A549 (cell line): ENCODE data around the gene PIEZO2. TPM values are rescaled to one million over a fixed set of nuclear protein-coding genes. Genes with fewer than 3 reads are reported as not detected.

Source experiments
- ATAC-seq, 2 experiments: fragments of 200-7000 bp in 1 of 2; fragments of >200 bp in 1 of 2; cut with Nextera tagmentation in 1 of 2; cut with Tn5 transposase in 1 of 2; 3 replicates each; pipeline versions ENCODE4 v1.8.0 to v1.9.1; 2018 to 2020; ENCODE audit warnings: mild to moderate bottlenecking in 1 of 2, moderate library complexity in 1 of 2
- CTCF ChIA-PET: fragments of 300-600 bp; sonication (Branson Sonifier 250); formaldehyde crosslinking; extraction: SDS; loops from one replicate; lab custom pipeline; 2021; ENCODE audit warnings: antibody characterized with exemption, inconsistent platforms; lab: Yijun Ruan, JAX
- POLR2A ChIA-PET: fragments of 350-600 bp; formaldehyde crosslinking; extraction: SDS; loops from one replicate; lab custom pipeline; 2021; ENCODE audit warnings: antibody characterized with exemption, inconsistent platforms; lab: Yijun Ruan, JAX
- DNase-seq, 2 experiments: peaks; one replicate each; pipeline versions ENCODE4 v3.0.0 to v3.0.0-alpha.2; 2011 to 2016; ENCODE audit warnings: low read depth in 1 of 2, low spot score in 1 of 2
- FAIRE-seq: peaks from 2 replicates; lab custom pipeline; 2011; peaks lifted over from hg19 to GRCh38; lab: Jason Lieb, UNC
- H3K27ac ChIP-seq, 2 experiments: fragments of >200 bp; sonication (Bioruptor Twin); formaldehyde crosslinking; 3 replicates each; pipeline ENCODE4 v1.5.1; 2016 to 2017
- H3K4me1 ChIP-seq: fragments of >200 bp; sonication (Bioruptor Twin); formaldehyde crosslinking; 3 replicates; pipeline ENCODE4 v1.6.1; 2016
- H3K4me2 ChIP-seq: fragments of >200 bp; sonication (Bioruptor Twin); formaldehyde crosslinking; 3 replicates; pipeline ENCODE4 v1.6.1; 2016
- H3K4me3 ChIP-seq: fragments of >200 bp; sonication (Bioruptor Twin); formaldehyde crosslinking; 3 replicates; pipeline ENCODE4 v1.5.1; 2016
- H3K9me3 ChIP-seq: fragments of >200 bp; sonication (Bioruptor Twin); formaldehyde crosslinking; 3 replicates; pipeline ENCODE4 v1.6.1; 2016
- CBX8 ChIP-seq: fragments of 200-600 bp; sonication (generic); IDR thresholded peaks from 2 replicates; pipeline ENCODE4 v1.6.1; 2016
- CHD2 ChIP-seq: fragments of 150-350 bp; IDR thresholded peaks from 2 replicates; pipeline ENCODE4 v1.6.1; 2014; ENCODE audit warnings: low read length; ENCODE audit not compliant: partially characterized antibody
- CHD4 ChIP-seq: fragments of 200-600 bp; sonication (generic); IDR thresholded peaks from 2 replicates; pipeline ENCODE4 v1.6.1; 2016; ENCODE audit warnings: antibody characterized with exemption, mild to moderate bottlenecking, borderline replicate concordance
- EHF ChIP-seq: fragments of 250-450 bp; sonication (Bioruptor Pico); IDR thresholded peaks from 2 replicates; pipeline ENCODE4 v1.5.0; 2020; ENCODE audit warnings: mild to moderate bottlenecking
- EHMT2 ChIP-seq: fragments of 200-600 bp; sonication (generic); IDR thresholded peaks from 2 replicates; pipeline ENCODE4 v1.6.1; 2016; ENCODE audit warnings: antibody characterized with exemption, low read depth, mild to moderate bottlenecking, moderate library complexity
- EP300 ChIP-seq, 2 experiments: fragments of >200 bp; sonication (Bioruptor Twin); formaldehyde crosslinking; IDR thresholded peaks; 2 replicates in 1 of 2; 3 replicates in 1 of 2; pipeline ENCODE4 v1.6.1; 2016 to 2017
- ESRRA ChIP-seq: fragments of 150-350 bp; IDR thresholded peaks from 2 replicates; pipeline ENCODE4 v1.6.1; 2014; ENCODE audit warnings: mild to moderate bottlenecking, low read length, borderline replicate concordance
- FOSB ChIP-seq: fragments of 250-450 bp; sonication (Bioruptor Pico); IDR thresholded peaks from 2 replicates; pipeline ENCODE4 v1.5.0; 2020; ENCODE audit warnings: mild to moderate bottlenecking, moderate library complexity
- FOSL2 ChIP-seq, 2 experiments: fragments of 450-650 bp in 1 of 2; fragments of >200 bp in 1 of 2; sonication (Bioruptor Twin) in 1 of 2; formaldehyde crosslinking; IDR thresholded peaks; 2 replicates each; pipeline versions ENCODE4 v1.5.0 to v1.6.1; 2016 to 2020; ENCODE audit warnings: mild to moderate bottlenecking in 1 of 2, moderate library complexity in 1 of 2
- FOXS1 ChIP-seq: fragments of 250-450 bp; sonication (Bioruptor Pico); IDR thresholded peaks from 2 replicates; pipeline ENCODE4 v1.5.0; 2020; ENCODE audit warnings: mild to moderate bottlenecking, moderate library complexity
- GATA3 ChIP-seq: IDR thresholded peaks from 2 replicates; pipeline ENCODE4 v1.6.1; 2012; ENCODE audit warnings: borderline replicate concordance
- HDAC2 ChIP-seq: fragments of 200-600 bp; sonication (generic); IDR thresholded peaks from 2 replicates; pipeline ENCODE4 v1.6.1; 2016
- HOXA7 ChIP-seq: fragments of 250-450 bp; sonication (Bioruptor Pico); IDR thresholded peaks from 2 replicates; pipeline ENCODE4 v1.5.0; 2020; ENCODE audit warnings: mild to moderate bottlenecking, moderate library complexity
- JUNB ChIP-seq: fragments of >200 bp; sonication (Bioruptor Twin); formaldehyde crosslinking; IDR thresholded peaks from 2 replicates; pipeline ENCODE4 v1.6.1; 2016
- MAFK ChIP-seq: fragments of 450-650 bp; IDR thresholded peaks from 2 replicates; pipeline ENCODE4 v1.6.1; 2014; ENCODE audit not compliant: partially characterized antibody
- NPAS2 ChIP-seq: fragments of 250-450 bp; sonication (Bioruptor Pico); IDR thresholded peaks from 2 replicates; pipeline ENCODE4 v1.8.0; 2022; ENCODE audit warnings: mild to moderate bottlenecking, moderate library complexity, borderline replicate concordance
- NR3C1 ChIP-seq: fragments of >200 bp; sonication (Bioruptor Twin); formaldehyde crosslinking; IDR thresholded peaks from 3 replicates; pipeline ENCODE4 v1.6.1; 2017
- PHF8 ChIP-seq: fragments of 200-600 bp; sonication (generic); IDR thresholded peaks from 2 replicates; pipeline ENCODE4 v1.6.1; 2016; ENCODE audit warnings: low read depth, mild to moderate bottlenecking, antibody characterized with exemption, moderate library complexity, borderline replicate concordance
- POLR2A ChIP-seq: IDR thresholded peaks from 2 replicates; pipeline ENCODE4 v1.6.1; 2012; ENCODE audit warnings: mild to moderate bottlenecking, low read length
- RAD21 ChIP-seq, 2 experiments: fragments of >200 bp in 1 of 2; sonication (Bioruptor Twin) in 1 of 2; formaldehyde crosslinking in 1 of 2; IDR thresholded peaks in 1 of 2; conservative IDR thresholded peaks in 1 of 2; 2 replicates in 1 of 2; 3 replicates in 1 of 2; pipeline ENCODE4 v1.6.1; 2012 to 2018; ENCODE audit warnings: inconsistent platforms in 1 of 2
- RFX5 ChIP-seq: fragments of 450-650 bp; IDR thresholded peaks from 2 replicates; pipeline ENCODE4 v1.7.1; 2014; ENCODE audit warnings: antibody characterized with exemption, mild to moderate bottlenecking, moderate library complexity
- RNF2 ChIP-seq: fragments of 200-600 bp; sonication (generic); IDR thresholded peaks from 2 replicates; pipeline ENCODE4 v1.6.1; 2016; ENCODE audit warnings: low read depth, mild to moderate bottlenecking, antibody characterized with exemption, moderate library complexity, borderline replicate concordance
- TP53 ChIP-seq: fragments of 250-450 bp; sonication (Bioruptor Pico); IDR thresholded peaks from 2 replicates; pipeline ENCODE4 v1.5.0; 2021; ENCODE audit warnings: mild to moderate bottlenecking, moderate library complexity
- ZC3H11A ChIP-seq: fragments of 450-650 bp; IDR thresholded peaks from 2 replicates; pipeline ENCODE4 v1.6.1; 2014; ENCODE audit warnings: antibody characterized with exemption, mild to moderate bottlenecking
- ZNF302 ChIP-seq: fragments of 250-450 bp; sonication (Bioruptor Pico); IDR thresholded peaks from 2 replicates; pipeline ENCODE4 v1.9.0; 2021; ENCODE audit warnings: inconsistent platforms, mild to moderate bottlenecking, moderate library complexity
- WGBS: methylation state at CpG from one replicate; pipeline ENCODE4 v1.1.6; 2017; ENCODE audit errors: missing lambda C conversion rate; 5-methylcytosine and 5-hydroxymethylcytosine counted together
- polyA plus RNA-seq, 4 experiments: library from polyadenylated mRNA; depleted of rRNA in 3 of 4; stranded (reverse); fragments of >200 nt; fragmentation: RNase III in 1 of 4; extraction: RNeasy Plus Mini Kit Qiagen cat#74134 plus additional on column Dnase treatment in 1 of 4; gene quantifications; 2 replicates in 3 of 4; 3 replicates in 1 of 4; pipeline ENCODE4 v1.2.3, GENCODE V29; 2011 to 2017
- TF ChIP-seq, protein P1 (sequence below): fragments of 450-650 bp; IDR thresholded peaks from 2 replicates; pipeline ENCODE4 v1.6.1; 2014; ENCODE audit warnings: antibody characterized with exemption
- TF ChIP-seq, protein P2 (sequence below): fragments of >200 bp; sonication (Bioruptor Twin); formaldehyde crosslinking; IDR thresholded peaks from 3 replicates; pipeline ENCODE4 v1.5.1; 2016
- TF ChIP-seq, protein P3 (sequence below): fragments of >200 bp; sonication (Bioruptor Twin); formaldehyde crosslinking; IDR thresholded peaks from 3 replicates; pipeline ENCODE4 v1.6.1; 2016
- TF ChIP-seq, protein P4 (sequence below): fragments of 250-450 bp; sonication (Bioruptor Pico); IDR thresholded peaks from 2 replicates; pipeline ENCODE4 v1.5.0; 2021; ENCODE audit warnings: mild to moderate bottlenecking, moderate library complexity, borderline replicate concordance
- TF ChIP-seq, protein P5 (sequence below): fragments of 150-350 bp; IDR thresholded peaks from 2 replicates; pipeline ENCODE4 v1.6.1; 2014; ENCODE audit warnings: low read depth, mild to moderate bottlenecking, low read length
- TF ChIP-seq, protein P6 (sequence below): fragments of >200 bp; sonication (Bioruptor Twin); formaldehyde crosslinking; IDR thresholded peaks from 2 replicates; pipeline ENCODE4 v1.6.1; 2016

The PIEZO2 gene
- polyA plus RNA-seq, 2 of the 4 experiments (the other 2 are of a cell fraction) = 0.80 to 1.6 TPM

DNA sequence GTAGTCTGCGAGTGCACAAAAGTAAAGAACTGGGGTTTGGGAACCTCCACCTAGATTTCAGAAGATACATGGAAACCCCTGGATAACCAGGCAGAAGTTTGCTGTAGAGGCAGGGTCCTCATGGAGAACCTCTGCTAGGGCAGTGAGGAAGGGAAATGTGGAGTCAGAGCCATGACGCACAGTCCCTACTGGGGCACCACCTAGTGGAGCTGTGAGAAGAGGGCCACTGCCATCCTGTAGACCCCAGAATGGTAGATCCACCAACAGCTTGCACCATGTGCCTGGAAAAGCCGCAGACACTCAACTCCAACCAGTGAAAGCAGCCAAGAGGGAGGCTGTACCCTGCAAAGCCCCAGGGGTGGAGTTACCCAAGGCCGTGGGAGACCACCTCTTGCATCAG, 206.4 kb downstream of the PIEZO2 start:
- Histone ChIP-seq H3K4me2 (no peak overlapping the region), H3K4me3 (no peak overlapping the region), H3K4me1 (no peaks in the 10 kb centered on the region), H3K9me3 (peaks cover 19% of the 10 kb centered on the region), H3K27ac (no peak overlapping the region)
- 14% methylated on average over 3 of the region's 4 CpGs for WGBS
- FAIRE-seq (no peak), ATAC-seq (no peak), DNase-seq (no peak)
- POLR2A ChIA-PET = no interaction called here
- TF ChIP-seq NPAS2 (CRISPR knock-in tag) (no peak), TP53 (CRISPR knock-in tag) (no peak), RNF2 (no peak), EHMT2 (no peak), EP300 (IDR thresholded peaks at IDR 0.05) (no peak), FOSB (CRISPR knock-in tag) (no peak), CHD2 (no peak), CBX8 (no peak), RFX5 (no peak), JUNB (no peak), MAFK (no peak), NR3C1 (no peak), EHF (CRISPR knock-in tag) (no peak), HOXA7 (CRISPR knock-in tag) (no peak), GATA3 (no peak), HDAC2 (no peak), RAD21 (conservative IDR thresholded peaks at IDR 0.05 in 1 of 2, IDR thresholded peaks at IDR 0.05 in 1 of 2) (no peak), ZNF302 (no peak)
- TF ChIP-seq, protein P1, sequence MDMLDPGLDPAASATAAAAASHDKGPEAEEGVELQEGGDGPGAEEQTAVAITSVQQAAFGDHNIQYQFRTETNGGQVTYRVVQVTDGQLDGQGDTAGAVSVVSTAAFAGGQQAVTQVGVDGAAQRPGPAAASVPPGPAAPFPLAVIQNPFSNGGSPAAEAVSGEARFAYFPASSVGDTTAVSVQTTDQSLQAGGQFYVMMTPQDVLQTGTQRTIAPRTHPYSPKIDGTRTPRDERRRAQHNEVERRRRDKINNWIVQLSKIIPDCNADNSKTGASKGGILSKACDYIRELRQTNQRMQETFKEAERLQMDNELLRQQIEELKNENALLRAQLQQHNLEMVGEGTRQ = no peak
- TF ChIP-seq, protein P2, sequence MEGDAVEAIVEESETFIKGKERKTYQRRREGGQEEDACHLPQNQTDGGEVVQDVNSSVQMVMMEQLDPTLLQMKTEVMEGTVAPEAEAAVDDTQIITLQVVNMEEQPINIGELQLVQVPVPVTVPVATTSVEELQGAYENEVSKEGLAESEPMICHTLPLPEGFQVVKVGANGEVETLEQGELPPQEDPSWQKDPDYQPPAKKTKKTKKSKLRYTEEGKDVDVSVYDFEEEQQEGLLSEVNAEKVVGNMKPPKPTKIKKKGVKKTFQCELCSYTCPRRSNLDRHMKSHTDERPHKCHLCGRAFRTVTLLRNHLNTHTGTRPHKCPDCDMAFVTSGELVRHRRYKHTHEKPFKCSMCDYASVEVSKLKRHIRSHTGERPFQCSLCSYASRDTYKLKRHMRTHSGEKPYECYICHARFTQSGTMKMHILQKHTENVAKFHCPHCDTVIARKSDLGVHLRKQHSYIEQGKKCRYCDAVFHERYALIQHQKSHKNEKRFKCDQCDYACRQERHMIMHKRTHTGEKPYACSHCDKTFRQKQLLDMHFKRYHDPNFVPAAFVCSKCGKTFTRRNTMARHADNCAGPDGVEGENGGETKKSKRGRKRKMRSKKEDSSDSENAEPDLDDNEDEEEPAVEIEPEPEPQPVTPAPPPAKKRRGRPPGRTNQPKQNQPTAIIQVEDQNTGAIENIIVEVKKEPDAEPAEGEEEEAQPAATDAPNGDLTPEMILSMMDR = no peak
- CTCF ChIA-PET = no interaction called here

DNA sequence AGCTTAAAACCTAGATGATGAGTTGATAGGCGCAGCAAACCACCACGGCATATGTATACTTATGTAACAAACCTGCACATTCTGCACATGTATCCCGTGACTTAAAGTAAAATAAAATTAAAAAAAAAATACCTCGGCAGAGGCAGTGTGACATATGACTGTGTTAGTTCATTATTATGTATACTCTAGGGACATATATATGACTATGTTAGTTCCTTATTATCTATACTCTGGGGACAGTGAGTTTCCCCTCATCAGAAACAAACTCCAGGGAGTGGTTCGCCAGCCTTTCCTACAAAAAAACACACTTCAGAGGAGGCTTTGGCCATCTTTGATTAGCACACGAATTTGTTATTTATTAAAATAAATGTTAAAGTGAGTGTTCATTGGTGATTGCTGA, 209.5 kb downstream of the PIEZO2 start:
- CTCF ChIA-PET = no interaction called here
- POLR2A ChIA-PET = no interaction called here
- Histone ChIP-seq H3K9me3 (peaks cover 2% of the 10 kb centered on the region; the same call in 1 of the 3 replicates), H3K27ac (no peak overlapping the region), H3K4me1 (no peaks in the 10 kb centered on the region), H3K4me3 (no peak overlapping the region), H3K4me2 (no peak overlapping the region)
- no peak for DNase-seq
- FAIRE-seq = no peak
- 26% methylated on average over 6 of the region's 6 CpGs for WGBS
- ATAC-seq = no peak
- TF ChIP-seq FOSL2 (IDR thresholded peaks at IDR 0.05) = no peak
- no peak for TF ChIP-seq FOSL2 (CRISPR knock-in tag; IDR thresholded peaks at IDR 0.05)
- no peak for TF ChIP-seq CBX8
- TF ChIP-seq FOXS1 = no peak
- no peak for TF ChIP-seq PHF8
- no peak for TF ChIP-seq ESRRA
- TF ChIP-seq, protein P3, sequence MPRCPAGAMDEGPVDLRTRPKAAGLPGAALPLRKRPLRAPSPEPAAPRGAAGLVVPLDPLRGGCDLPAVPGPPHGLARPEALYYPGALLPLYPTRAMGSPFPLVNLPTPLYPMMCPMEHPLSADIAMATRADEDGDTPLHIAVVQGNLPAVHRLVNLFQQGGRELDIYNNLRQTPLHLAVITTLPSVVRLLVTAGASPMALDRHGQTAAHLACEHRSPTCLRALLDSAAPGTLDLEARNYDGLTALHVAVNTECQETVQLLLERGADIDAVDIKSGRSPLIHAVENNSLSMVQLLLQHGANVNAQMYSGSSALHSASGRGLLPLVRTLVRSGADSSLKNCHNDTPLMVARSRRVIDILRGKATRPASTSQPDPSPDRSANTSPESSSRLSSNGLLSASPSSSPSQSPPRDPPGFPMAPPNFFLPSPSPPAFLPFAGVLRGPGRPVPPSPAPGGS = no peak
- no peak for TF ChIP-seq MAFK
- TF ChIP-seq ZC3H11A = no peak
- TF ChIP-seq NPAS2 (CRISPR knock-in tag) = no peak
- TF ChIP-seq POLR2A = no peak
- TF ChIP-seq CHD4 = no peak
- TF ChIP-seq, protein P4, sequence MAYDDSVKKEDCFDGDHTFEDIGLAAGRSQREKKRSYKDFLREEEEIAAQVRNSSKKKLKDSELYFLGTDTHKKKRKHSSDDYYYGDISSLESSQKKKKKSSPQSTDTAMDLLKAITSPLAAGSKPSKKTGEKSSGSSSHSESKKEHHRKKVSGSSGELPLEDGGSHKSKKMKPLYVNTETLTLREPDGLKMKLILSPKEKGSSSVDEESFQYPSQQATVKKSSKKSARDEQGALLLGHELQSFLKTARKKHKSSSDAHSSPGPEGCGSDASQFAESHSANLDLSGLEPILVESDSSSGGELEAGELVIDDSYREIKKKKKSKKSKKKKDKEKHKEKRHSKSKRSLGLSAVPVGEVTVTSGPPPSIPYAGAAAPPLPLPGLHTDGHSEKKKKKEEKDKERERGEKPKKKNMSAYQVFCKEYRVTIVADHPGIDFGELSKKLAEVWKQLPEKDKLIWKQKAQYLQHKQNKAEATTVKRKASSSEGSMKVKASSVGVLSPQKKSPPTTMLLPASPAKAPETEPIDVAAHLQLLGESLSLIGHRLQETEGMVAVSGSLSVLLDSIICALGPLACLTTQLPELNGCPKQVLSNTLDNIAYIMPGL (CRISPR knock-in tag) = no peak
- no peak for TF ChIP-seq HDAC2
- TF ChIP-seq, protein P5, sequence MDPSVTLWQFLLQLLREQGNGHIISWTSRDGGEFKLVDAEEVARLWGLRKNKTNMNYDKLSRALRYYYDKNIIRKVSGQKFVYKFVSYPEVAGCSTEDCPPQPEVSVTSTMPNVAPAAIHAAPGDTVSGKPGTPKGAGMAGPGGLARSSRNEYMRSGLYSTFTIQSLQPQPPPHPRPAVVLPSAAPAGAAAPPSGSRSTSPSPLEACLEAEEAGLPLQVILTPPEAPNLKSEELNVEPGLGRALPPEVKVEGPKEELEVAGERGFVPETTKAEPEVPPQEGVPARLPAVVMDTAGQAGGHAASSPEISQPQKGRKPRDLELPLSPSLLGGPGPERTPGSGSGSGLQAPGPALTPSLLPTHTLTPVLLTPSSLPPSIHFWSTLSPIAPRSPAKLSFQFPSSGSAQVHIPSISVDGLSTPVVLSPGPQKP = no peak
- TF ChIP-seq, protein P6, sequence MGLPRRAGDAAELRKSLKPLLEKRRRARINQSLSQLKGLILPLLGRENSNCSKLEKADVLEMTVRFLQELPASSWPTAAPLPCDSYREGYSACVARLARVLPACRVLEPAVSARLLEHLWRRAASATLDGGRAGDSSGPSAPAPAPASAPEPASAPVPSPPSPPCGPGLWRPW = no peak
